Smooth muscle cell (in vitro differentiated cells): Measurements from ENCODE around the gene DNLZ. TPM values are rescaled to one million over a fixed set of nuclear protein-coding genes. Genes with fewer than 3 reads are reported as not detected.

Source experiments
- DNase-seq: peaks from one replicate; lab custom pipeline; 2025; ENCODE audit not compliant: unreplicated experiment; lab: John Stamatoyannopoulos, UW
- H2AFZ ChIP-seq: fragments of 200-600 bp; sonication (generic); 2 replicates; pipeline ENCODE4 v1.6.0; 2016; ENCODE audit warnings: antibody characterized with exemption, low read depth, mild to moderate bottlenecking
- H3F3A ChIP-seq: fragments of 200-600 bp; sonication (generic); 2 replicates; pipeline ENCODE4 v1.6.0; 2017; ENCODE audit warnings: antibody characterized with exemption, low read depth
- H3K27ac ChIP-seq: fragments of 200-600 bp; sonication (generic); 2 replicates; pipeline ENCODE4 v1.5.1; 2016; ENCODE audit warnings: low read depth, mild to moderate bottlenecking
- H3K27me3 ChIP-seq: fragments of 200-600 bp; sonication (generic); 2 replicates; pipeline ENCODE4 v1.6.1; 2016; ENCODE audit warnings: low read depth, mild to moderate bottlenecking
- H3K36me3 ChIP-seq: fragments of 200-600 bp; sonication (generic); 2 replicates; pipeline ENCODE4 v1.5.1; 2016; ENCODE audit warnings: low read depth
- H3K4me1 ChIP-seq: fragments of 200-600 bp; sonication (generic); 2 replicates; pipeline ENCODE4 v1.5.1; 2016; ENCODE audit warnings: low read depth
- H3K4me2 ChIP-seq: fragments of 200-600 bp; sonication (generic); 2 replicates; pipeline ENCODE4 v1.6.0; 2016; ENCODE audit warnings: mild to moderate bottlenecking
- H3K4me3 ChIP-seq: fragments of 200-600 bp; sonication (generic); 2 replicates; pipeline ENCODE4 v1.5.1; 2016; ENCODE audit warnings: mild to moderate bottlenecking
- H3K79me2 ChIP-seq: fragments of 200-600 bp; sonication (generic); 2 replicates; pipeline ENCODE4 v1.6.0; 2016; ENCODE audit warnings: low read depth, mild to moderate bottlenecking
- H3K9ac ChIP-seq: fragments of 200-600 bp; sonication (generic); 2 replicates; pipeline ENCODE4 v1.6.0; 2016; ENCODE audit warnings: low read depth
- H3K9me3 ChIP-seq: fragments of 200-600 bp; sonication (generic); replicated peaks from 2 replicates; pipeline ENCODE4 v1.5.1; 2016; ENCODE audit warnings: low read depth
- H4K20me1 ChIP-seq: fragments of 200-600 bp; sonication (generic); 2 replicates; pipeline ENCODE4 v1.6.0; 2016; ENCODE audit warnings: low read depth
- CTCF ChIP-seq: fragments of 200-600 bp; sonication (generic); IDR thresholded peaks from 2 replicates; pipeline ENCODE4 v1.5.1; 2017; ENCODE audit warnings: borderline replicate concordance, mild to moderate bottlenecking, antibody characterized with exemption; ENCODE audit not compliant: insufficient read depth, poor library complexity, severe bottlenecking
- WGBS: methylation state at CpG from one replicate; pipeline ENCODE4 v1.1.7; 2016; ENCODE audit warnings: low lambda C conversion rate; 5-methylcytosine and 5-hydroxymethylcytosine counted together
- polyA plus RNA-seq: library from polyadenylated mRNA; unstranded; fragments of >200 nt; fragmentation: Nextera tagmentation; extraction: Ambion mirVana; gene quantifications from 2 replicates; pipeline ENCODE4 v1.2.1, GENCODE V29; 2016
- total RNA-seq: library from RNA; depleted of rRNA; stranded (reverse); fragments of >200 nt; gene quantifications from 2 replicates; pipeline ENCODE4 v1.2.3, GENCODE V29; 2014

DNLZ gene
- total and polyA plus RNA-seq, 2 experiments from 2014 or later: 19.0 to 31.5 TPM

- Histone ChIP-seq H3K27ac (no peak overlapping the region), H3K9me3 (no peaks in the 10 kb centered on the region), H3K27me3 (no peaks in the 10 kb centered on the region), H3K9ac (no peak overlapping the region), H3K79me2 (peaks cover 18% of the 10 kb centered on the region), H3K36me3 (no peaks in the 10 kb centered on the region), H2AFZ (no peak overlapping the region), H3K4me1 (no peaks in the 10 kb centered on the region), H3K4me3 (no peak overlapping the region), H3F3A (no peaks in the 10 kb centered on the region), H4K20me1 (peaks cover 85% of the 10 kb centered on the region), H3K4me2 (no peak overlapping the region)
- 88% methylated on average over 24 of the region's 30 CpGs for WGBS
- no peak for TF ChIP-seq CTCF
- no peak for DNase-seq
Observed at GRCh38 chr9:136336156-136336870, 27.2 kb downstream of the DNLZ start.

GRCh38 chr9:136335296-136336155 lies 28.0 kb downstream of the DNLZ start:
- WGBS: 83% methylated on average over 22 of the region's 26 CpGs
- no peak for DNase-seq
- H3K36me3 ChIP-seq: no peaks in the 10 kb centered on the region
- H3K79me2 ChIP-seq: peaks cover 26% of the 10 kb centered on the region
- no peaks in the 10 kb centered on the region for H3K9me3 ChIP-seq
- no peak for TF ChIP-seq CTCF
- H3K4me2 ChIP-seq: no peak overlapping the region
- H3K4me1 ChIP-seq: no peaks in the 10 kb centered on the region
- no peak overlapping the region for H3K27ac ChIP-seq
- no peak overlapping the region for H3K4me3 ChIP-seq
- no peaks in the 10 kb centered on the region for H3F3A ChIP-seq
- H4K20me1 ChIP-seq: peaks cover 91% of the 10 kb centered on the region
- H3K27me3 ChIP-seq: no peaks in the 10 kb centered on the region
- H2AFZ ChIP-seq: no peak overlapping the region
- H3K9ac ChIP-seq: no peak overlapping the region

- peaks cover 35% of the 10 kb centered on the region for H3K79me2 ChIP-seq
- WGBS: 98% methylated on average over 16 of the region's 21 CpGs
Observed at GRCh38 chr9:136334541-136334940, 29.0 kb downstream of the DNLZ start.

More at GRCh38 chr9:136334541-136334940, 29.0 kb downstream of the DNLZ start:
- H3K4me2 ChIP-seq: no peak overlapping the region
- no peaks in the 10 kb centered on the region for H3F3A ChIP-seq
- no peaks in the 10 kb centered on the region for H3K36me3 ChIP-seq
- no peaks in the 10 kb centered on the region for H3K27me3 ChIP-seq
- H4K20me1 ChIP-seq: peaks cover 95% of the 10 kb centered on the region
- H3K4me1 ChIP-seq: no peaks in the 10 kb centered on the region
- no peak overlapping the region for H3K4me3 ChIP-seq
- H3K9ac ChIP-seq: no peak overlapping the region
- no peak overlapping the region for H2AFZ ChIP-seq
- H3K9me3 ChIP-seq: no peaks in the 10 kb centered on the region
- DNase-seq: no peak
- no peak overlapping the region for H3K27ac ChIP-seq
- TF ChIP-seq CTCF: no peak
